HS-5 (cell line): ENCODE data around the gene CASKIN2.
A peak's percentile ranks its signal among the peaks of the same experiment; 100 is the strongest.
"Not testable (repeated sequence)": the region's sequence is repeated elsewhere in the genome, so short reads cannot be mapped to it uniquely, and the experiment has no call there.

Experiments
- DNase-seq: peaks from one replicate; pipeline ENCODE4 v3.0.0-alpha.2; 2012; ENCODE audit warnings: low read depth

The CASKIN2 gene

GRCh38 chr17:75460295-75460694, 55.0 kb downstream of the CASKIN2 start:
- DNase-seq = no peak

- no peak for DNase-seq
These were observed 55.6 kb downstream of the CASKIN2 start for GRCh38 chr17:75459590-75460267.

- DNase-seq = no peak
These were observed 56.1 kb downstream of the CASKIN2 start for GRCh38 chr17:75459246-75459589.

GRCh38 chr17:75457047-75457654, 58.2 kb downstream of the CASKIN2 start:
- no peak for DNase-seq

- peak; percentile 93 for DNase-seq
These were observed 58.8 kb downstream of the CASKIN2 start, which contains the start of gene TMEM94 for GRCh38 chr17:75456417-75457046. Gene TMEM94, plus strand, starts transcription at chr17:75456635. Its CDS starts 15,271 bp downstream, at chr17:75471906.

- DNase-seq = no peak
These were observed 59.3 kb downstream of the CASKIN2 start for GRCh38 chr17:75456039-75456416.

- not testable (repeated sequence) for DNase-seq
These were observed 60.7 kb downstream of the CASKIN2 start for GRCh38 chr17:75454672-75455071.

- DNase-seq = no peak
These were observed 61.1 kb downstream of the CASKIN2 start for GRCh38 chr17:75454193-75454592.

GRCh38 chr17:75450270-75450669, 65.1 kb downstream of the CASKIN2 start:
- no peak for DNase-seq
